OCI-LY1 (cell line): ENCODE measurements around the gene SLC25A21.

ENCODE experiments used
- H2AFZ ChIP-seq: fragments of 200-600 bp; sonication (generic), shearing (Covaris generic); 2 replicates; pipeline ENCODE4 v1.6.0; 2014; ENCODE audit warnings: antibody characterized with exemption, mild to moderate bottlenecking, low read length
- H3F3A ChIP-seq: fragments of 200-600 bp; sonication (generic), shearing (Covaris generic); 2 replicates; pipeline ENCODE4 v1.6.0; 2014; ENCODE audit warnings: mild to moderate bottlenecking, antibody characterized with exemption, low read length, moderate library complexity; ENCODE audit not compliant: insufficient read depth
- H3K27ac ChIP-seq: fragments of 200-600 bp; sonication (generic); 2 replicates; pipeline ENCODE4 v1.5.1; 2014; ENCODE audit warnings: low read length, mixed run types, mild to moderate bottlenecking, low read depth; ENCODE audit not compliant: poor library complexity, severe bottlenecking
- H3K27me3 ChIP-seq: fragments of 200-600 bp; sonication (generic); 2 replicates; pipeline ENCODE4 v1.6.0; 2014; ENCODE audit warnings: antibody characterized with exemption, mild to moderate bottlenecking, low read length, moderate library complexity; ENCODE audit not compliant: insufficient read depth
- H3K36me3 ChIP-seq: fragments of 200-600 bp; sonication (generic); 2 replicates; pipeline ENCODE4 v1.6.1; 2014; ENCODE audit warnings: mild to moderate bottlenecking, antibody characterized with exemption, low read length, moderate library complexity, mixed read lengths; ENCODE audit not compliant: insufficient read depth
- H3K4me1 ChIP-seq: fragments of 200-600 bp; sonication (generic); 2 replicates; pipeline ENCODE4 v1.5.1; 2014; ENCODE audit warnings: mild to moderate bottlenecking, low read length, moderate library complexity; ENCODE audit not compliant: insufficient read depth, severe bottlenecking
- H3K4me2 ChIP-seq: fragments of 200-600 bp; sonication (generic), shearing (Covaris generic); 2 replicates; pipeline ENCODE4 v1.6.1; 2014; ENCODE audit warnings: low read length
- H3K4me3 ChIP-seq: fragments of 200-600 bp; sonication (generic); 2 replicates; pipeline ENCODE4 v1.5.1; 2014; ENCODE audit warnings: low read length, low read depth, mild to moderate bottlenecking, mixed read lengths; ENCODE audit not compliant: poor library complexity, severe bottlenecking
- H3K79me2 ChIP-seq: fragments of 200-600 bp; shearing (Covaris generic); 2 replicates; pipeline ENCODE4 v1.6.1; 2016; ENCODE audit warnings: mixed run types, low read length, mixed read lengths; ENCODE audit not compliant: insufficient read depth
- H3K9ac ChIP-seq: fragments of 200-600 bp; sonication (generic), shearing (Covaris generic); 2 replicates; pipeline ENCODE4 v1.6.1; 2014; ENCODE audit warnings: mild to moderate bottlenecking, low read length, mixed read lengths
- H3K9me2 ChIP-seq: fragments of 200-600 bp; sonication (generic), shearing (Covaris generic); 2 replicates; pipeline ENCODE4 v1.6.1; 2014; ENCODE audit warnings: low read depth, mild to moderate bottlenecking, low read length, mixed read lengths
- H3K9me3 ChIP-seq: fragments of 200-600 bp; shearing (Covaris generic); 2 replicates; pipeline ENCODE4 v1.6.1; 2014; ENCODE audit warnings: low read length, mixed read lengths
- H4K20me1 ChIP-seq: fragments of 200-600 bp; sonication (generic), shearing (Covaris generic); 2 replicates; pipeline ENCODE4 v1.6.0; 2016; ENCODE audit warnings: mild to moderate bottlenecking, low read length; ENCODE audit not compliant: insufficient read depth
- EZH2 ChIP-seq: fragments of 200-600 bp; sonication (generic), shearing (Covaris generic); IDR thresholded peaks from 2 replicates; pipeline ENCODE4 v1.8.0; 2017; ENCODE audit warnings: borderline replicate concordance, mixed run types, mild to moderate bottlenecking, antibody characterized with exemption, low read length, moderate library complexity, mixed read lengths
- TF ChIP-seq, protein P1 (sequence below): fragments of 200-600 bp; sonication (generic), shearing (Covaris generic); IDR thresholded peaks from 2 replicates; pipeline ENCODE4 v1.5.1; 2017; ENCODE audit warnings: mild to moderate bottlenecking, antibody characterized with exemption, low read length, moderate library complexity, mixed read lengths

Gene SLC25A21

DNA sequence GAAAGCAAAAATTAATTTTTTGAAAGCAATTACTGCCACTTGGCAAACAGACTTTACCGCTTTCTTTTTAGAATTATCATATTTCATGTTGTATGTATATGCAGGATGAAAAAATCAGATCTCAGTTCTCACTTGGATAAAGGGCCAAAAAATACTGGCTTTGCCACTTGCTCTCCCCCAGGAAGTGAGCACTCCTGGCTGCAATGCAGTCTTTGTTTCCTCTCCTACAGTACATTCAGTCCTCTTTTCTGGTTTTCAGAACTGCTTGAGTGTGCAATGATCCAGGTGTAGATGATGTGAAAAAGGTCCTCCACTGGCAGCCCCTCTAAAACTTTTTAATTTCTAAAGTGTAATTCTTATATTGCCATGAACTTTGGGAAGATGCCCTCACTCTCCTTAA lies 183.4 kb downstream of the SLC25A21 start:
- H3K9ac ChIP-seq: no peak overlapping the region
- H3K36me3 ChIP-seq: no peaks in the 10 kb centered on the region
- no peaks in the 10 kb centered on the region for H3K9me3 ChIP-seq
- H3K4me3 ChIP-seq: no peak overlapping the region
- no peaks in the 10 kb centered on the region for H3K4me1 ChIP-seq
- H3K79me2 ChIP-seq: no peaks in the 10 kb centered on the region
- no peaks in the 10 kb centered on the region for H4K20me1 ChIP-seq
- no peaks in the 10 kb centered on the region for H3K9me2 ChIP-seq
- TF ChIP-seq, protein P1, sequence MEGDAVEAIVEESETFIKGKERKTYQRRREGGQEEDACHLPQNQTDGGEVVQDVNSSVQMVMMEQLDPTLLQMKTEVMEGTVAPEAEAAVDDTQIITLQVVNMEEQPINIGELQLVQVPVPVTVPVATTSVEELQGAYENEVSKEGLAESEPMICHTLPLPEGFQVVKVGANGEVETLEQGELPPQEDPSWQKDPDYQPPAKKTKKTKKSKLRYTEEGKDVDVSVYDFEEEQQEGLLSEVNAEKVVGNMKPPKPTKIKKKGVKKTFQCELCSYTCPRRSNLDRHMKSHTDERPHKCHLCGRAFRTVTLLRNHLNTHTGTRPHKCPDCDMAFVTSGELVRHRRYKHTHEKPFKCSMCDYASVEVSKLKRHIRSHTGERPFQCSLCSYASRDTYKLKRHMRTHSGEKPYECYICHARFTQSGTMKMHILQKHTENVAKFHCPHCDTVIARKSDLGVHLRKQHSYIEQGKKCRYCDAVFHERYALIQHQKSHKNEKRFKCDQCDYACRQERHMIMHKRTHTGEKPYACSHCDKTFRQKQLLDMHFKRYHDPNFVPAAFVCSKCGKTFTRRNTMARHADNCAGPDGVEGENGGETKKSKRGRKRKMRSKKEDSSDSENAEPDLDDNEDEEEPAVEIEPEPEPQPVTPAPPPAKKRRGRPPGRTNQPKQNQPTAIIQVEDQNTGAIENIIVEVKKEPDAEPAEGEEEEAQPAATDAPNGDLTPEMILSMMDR: no peak
- TF ChIP-seq EZH2: no peak
- H3K4me2 ChIP-seq: no peak overlapping the region
- no peaks in the 10 kb centered on the region for H3K27me3 ChIP-seq
- H3K27ac ChIP-seq: no peak overlapping the region
- H3F3A ChIP-seq: no peaks in the 10 kb centered on the region
- H2AFZ ChIP-seq: no peak overlapping the region

DNA sequence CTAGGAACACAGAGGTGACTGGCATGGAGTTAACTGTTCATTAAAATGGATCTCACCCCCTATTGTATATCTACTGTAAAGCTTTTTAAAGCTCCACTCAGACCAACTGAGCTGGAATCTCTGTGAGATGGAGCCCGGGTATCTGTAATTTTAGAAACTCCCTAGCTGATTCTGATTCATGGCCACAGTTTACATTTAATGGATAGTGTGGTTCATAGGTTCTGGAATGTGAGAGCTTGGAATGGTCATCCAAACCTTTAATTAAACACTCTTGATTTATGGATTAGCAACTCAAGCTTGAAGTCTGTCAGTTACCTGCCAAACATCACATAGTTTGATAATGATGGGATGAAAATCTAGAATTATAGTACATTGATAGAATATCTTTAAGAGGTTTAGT lies 183.8 kb downstream of the SLC25A21 start:
- H3K4me2 ChIP-seq: no peak overlapping the region
- no peaks in the 10 kb centered on the region for H3K9me3 ChIP-seq
- no peaks in the 10 kb centered on the region for H3F3A ChIP-seq
- H3K9me2 ChIP-seq: no peaks in the 10 kb centered on the region
- no peaks in the 10 kb centered on the region for H3K36me3 ChIP-seq
- H2AFZ ChIP-seq: no peak overlapping the region
- H3K79me2 ChIP-seq: no peaks in the 10 kb centered on the region
- TF ChIP-seq, protein P1: no peak
- TF ChIP-seq EZH2: no peak
- no peaks in the 10 kb centered on the region for H3K27me3 ChIP-seq
- H3K4me1 ChIP-seq: no peaks in the 10 kb centered on the region
- no peak overlapping the region for H3K4me3 ChIP-seq
- no peak overlapping the region for H3K27ac ChIP-seq
- no peaks in the 10 kb centered on the region for H4K20me1 ChIP-seq
- H3K9ac ChIP-seq: no peak overlapping the region

DNA sequence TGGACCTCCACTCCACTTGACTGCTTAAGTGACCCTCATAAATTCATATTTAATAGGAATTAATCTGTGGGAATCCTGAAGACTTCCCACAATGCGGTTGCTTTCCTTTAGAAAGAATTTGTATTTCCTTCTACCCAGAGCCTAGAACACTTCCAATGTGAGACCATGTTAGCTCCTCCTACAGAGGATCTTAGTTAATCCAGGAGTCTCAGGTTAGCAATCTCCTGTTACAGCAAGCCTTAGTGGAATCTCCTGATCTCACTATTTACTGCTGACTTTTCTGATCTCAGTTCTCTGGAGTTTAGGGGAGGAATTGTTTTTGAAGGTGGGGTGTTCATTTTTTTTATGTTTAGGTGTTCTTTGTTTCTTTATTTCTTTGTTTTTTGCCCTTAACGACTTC lies 186.0 kb downstream of the SLC25A21 start:
- Histone ChIP-seq H3K27me3 (no peaks in the 10 kb centered on the region), H3K4me1 (no peaks in the 10 kb centered on the region), H3K4me2 (no peak overlapping the region), H3K9me3 (no peaks in the 10 kb centered on the region), H3K9me2 (no peaks in the 10 kb centered on the region), H3K4me3 (no peak overlapping the region), H3K27ac (no peak overlapping the region), H3K9ac (no peak overlapping the region), H3F3A (no peaks in the 10 kb centered on the region), H3K36me3 (no peaks in the 10 kb centered on the region), H2AFZ (no peak overlapping the region), H3K79me2 (no peaks in the 10 kb centered on the region), H4K20me1 (no peaks in the 10 kb centered on the region)
- no peak for TF ChIP-seq EZH2
- TF ChIP-seq, protein P1: no peak
